Measurements from ENCODE around the gene ABHD10.
A peak's percentile ranks its signal among the peaks of the same experiment; 100 is the strongest.

ABHD10 gene

DNA sequence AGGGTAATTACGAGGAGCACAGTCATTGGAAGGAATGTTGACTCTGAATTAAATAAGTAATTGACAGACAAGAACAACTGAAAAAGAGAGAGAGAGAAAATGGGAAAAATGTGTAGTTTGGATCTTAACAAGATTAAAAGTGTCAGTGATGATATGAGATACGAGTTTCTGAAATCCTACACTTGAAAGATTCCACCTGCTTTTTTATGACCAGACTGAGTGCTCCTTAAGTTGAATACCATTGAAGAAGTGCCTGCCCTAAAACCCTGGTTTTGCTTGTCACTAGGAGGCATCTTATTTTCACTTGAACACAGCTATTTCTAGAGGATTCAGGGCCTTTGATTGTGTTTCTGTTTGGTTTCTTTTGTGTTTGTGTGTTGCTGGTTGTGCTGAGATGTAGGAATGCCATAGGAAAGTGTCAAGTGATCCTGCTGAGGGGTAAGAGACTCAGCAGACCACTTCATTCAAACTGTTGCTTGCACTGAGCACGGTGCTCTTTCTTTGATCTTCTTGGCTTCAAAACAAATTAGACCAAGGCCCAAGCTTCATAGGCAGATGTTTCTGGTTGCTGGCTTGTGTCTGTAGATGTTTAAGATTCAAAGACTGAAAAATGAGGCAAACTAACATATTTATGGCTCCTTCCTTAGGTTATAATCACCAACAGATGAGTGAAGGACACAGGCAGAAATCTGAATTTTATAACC, 17.2 kb upstream of the ABHD10 start:
- TF ChIP-seq, protein P1, sequence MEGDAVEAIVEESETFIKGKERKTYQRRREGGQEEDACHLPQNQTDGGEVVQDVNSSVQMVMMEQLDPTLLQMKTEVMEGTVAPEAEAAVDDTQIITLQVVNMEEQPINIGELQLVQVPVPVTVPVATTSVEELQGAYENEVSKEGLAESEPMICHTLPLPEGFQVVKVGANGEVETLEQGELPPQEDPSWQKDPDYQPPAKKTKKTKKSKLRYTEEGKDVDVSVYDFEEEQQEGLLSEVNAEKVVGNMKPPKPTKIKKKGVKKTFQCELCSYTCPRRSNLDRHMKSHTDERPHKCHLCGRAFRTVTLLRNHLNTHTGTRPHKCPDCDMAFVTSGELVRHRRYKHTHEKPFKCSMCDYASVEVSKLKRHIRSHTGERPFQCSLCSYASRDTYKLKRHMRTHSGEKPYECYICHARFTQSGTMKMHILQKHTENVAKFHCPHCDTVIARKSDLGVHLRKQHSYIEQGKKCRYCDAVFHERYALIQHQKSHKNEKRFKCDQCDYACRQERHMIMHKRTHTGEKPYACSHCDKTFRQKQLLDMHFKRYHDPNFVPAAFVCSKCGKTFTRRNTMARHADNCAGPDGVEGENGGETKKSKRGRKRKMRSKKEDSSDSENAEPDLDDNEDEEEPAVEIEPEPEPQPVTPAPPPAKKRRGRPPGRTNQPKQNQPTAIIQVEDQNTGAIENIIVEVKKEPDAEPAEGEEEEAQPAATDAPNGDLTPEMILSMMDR (conservative IDR thresholded peaks at IDR 0.05; ENCODE audit: low read depth, low read length), result no peak

DNA sequence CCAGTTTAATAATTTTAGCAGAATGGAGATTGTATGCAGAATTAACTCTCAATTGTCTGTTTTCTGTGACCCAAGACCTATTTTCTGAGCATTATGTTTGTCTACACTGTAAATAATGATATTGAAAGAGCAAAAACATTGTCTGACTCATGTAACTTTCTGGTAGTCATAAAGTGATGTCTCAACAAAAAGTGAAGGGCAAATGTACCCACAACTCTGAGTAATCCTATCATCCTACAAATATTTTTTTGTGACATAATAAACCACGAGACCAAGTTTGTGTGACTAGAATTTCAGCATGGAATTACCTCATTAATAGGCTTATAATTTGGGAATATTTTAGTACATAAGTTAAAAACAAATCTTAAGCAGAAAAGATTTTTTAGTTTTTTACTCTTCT, 15.4 kb upstream of the ABHD10 start:
- peak; percentile 59 for DNase-seq (ENCODE audit: low read depth)
- TF ChIP-seq, protein P1 (conservative IDR thresholded peaks at IDR 0.05; ENCODE audit: low read depth, low read length), result no peak
- H3K4me3 ChIP-seq (ENCODE audit: low read length), result no peak overlapping the region

More for the DNA sequence above, 17.2 kb upstream of the ABHD10 start:
- no peak overlapping the region for H3K4me3 ChIP-seq (ENCODE audit: low read length)
- no peak for DNase-seq (ENCODE audit: low read depth)

DNA sequence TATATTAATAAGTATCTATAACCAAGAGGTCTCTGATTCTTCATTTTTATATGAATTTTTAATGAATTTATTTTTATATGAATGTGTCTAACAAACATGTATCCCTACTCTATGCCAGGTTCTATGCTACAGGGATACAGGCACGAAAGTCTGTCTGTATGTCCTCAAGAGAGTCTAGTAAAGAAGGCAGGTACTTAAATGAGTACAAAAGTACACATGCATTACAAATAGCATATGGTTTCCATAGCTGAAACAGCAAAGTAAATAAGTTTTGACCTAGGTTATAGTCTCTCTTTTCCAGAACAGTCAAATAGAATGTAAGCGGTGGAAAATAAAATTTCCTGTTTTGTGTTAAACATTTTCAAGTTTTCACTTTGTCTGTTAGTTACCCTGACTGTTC, 13.3 kb upstream of the ABHD10 start:
- DNase-seq (ENCODE audit: low read depth), result no peak
- TF ChIP-seq, protein P1 (conservative IDR thresholded peaks at IDR 0.05; ENCODE audit: low read depth, low read length), result no peak
- H3K4me3 ChIP-seq (ENCODE audit: low read length), result no peak overlapping the region

DNA sequence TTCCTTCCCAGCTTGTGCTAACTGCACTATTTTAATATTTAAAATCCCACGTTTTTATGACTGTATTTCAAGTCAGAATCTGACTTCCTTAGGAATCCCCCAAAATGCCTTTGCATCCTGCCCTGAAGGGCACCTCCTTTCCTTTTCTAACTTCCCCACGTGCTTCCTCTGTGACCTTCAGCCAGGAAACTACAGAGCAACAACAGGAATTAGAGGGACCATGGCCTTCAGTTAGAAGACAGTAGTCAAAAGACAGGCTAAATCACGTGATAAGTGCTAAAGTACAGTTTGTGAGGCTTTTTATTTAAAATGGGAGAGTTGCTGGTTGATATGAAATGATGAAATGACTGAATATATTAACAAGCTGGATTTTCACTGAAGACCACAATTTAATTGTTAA, 11.8 kb upstream of the ABHD10 start:
- DNase-seq (ENCODE audit: low read depth), result no peak
- TF ChIP-seq, protein P1 (conservative IDR thresholded peaks at IDR 0.05; ENCODE audit: low read depth, low read length), result no peak
- H3K4me3 ChIP-seq (ENCODE audit: low read length), result no peak overlapping the region

DNA sequence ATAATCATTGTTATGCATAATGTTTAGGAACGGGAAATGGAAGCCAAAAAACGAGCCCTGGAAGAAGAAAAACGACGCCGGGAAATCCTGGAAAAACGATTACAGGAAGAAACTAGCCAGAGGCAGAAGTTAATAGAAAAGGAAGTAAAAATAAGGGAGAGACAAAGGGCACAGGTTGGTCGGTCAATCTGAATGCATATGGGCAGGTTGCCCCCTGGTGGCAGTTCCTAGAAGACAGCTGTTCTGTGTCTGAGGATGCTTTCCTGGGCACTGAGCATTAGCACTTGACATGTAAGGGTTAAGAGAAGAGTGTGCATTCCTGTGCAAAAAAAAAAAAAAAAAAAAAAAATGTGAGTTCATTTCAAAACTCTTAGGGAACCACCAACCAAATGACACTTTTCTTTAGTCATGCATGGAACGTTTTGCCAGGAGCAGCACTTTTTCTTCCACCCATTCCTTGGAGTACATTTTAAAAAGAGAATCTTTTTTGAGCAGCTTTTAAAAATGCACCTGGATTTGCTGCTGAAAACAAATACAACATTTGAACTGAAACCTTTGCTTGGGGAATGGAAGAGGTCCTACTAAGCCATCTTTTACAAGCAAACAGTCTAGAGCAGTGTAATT, 11.1 kb upstream of the ABHD10 start:
- TF ChIP-seq, protein P1 (conservative IDR thresholded peaks at IDR 0.05; ENCODE audit: low read depth, low read length), result peak; percentile 91
- no peak overlapping the region for H3K4me3 ChIP-seq (ENCODE audit: low read length)
- peak; percentile 43 for DNase-seq (ENCODE audit: low read depth)

DNA sequence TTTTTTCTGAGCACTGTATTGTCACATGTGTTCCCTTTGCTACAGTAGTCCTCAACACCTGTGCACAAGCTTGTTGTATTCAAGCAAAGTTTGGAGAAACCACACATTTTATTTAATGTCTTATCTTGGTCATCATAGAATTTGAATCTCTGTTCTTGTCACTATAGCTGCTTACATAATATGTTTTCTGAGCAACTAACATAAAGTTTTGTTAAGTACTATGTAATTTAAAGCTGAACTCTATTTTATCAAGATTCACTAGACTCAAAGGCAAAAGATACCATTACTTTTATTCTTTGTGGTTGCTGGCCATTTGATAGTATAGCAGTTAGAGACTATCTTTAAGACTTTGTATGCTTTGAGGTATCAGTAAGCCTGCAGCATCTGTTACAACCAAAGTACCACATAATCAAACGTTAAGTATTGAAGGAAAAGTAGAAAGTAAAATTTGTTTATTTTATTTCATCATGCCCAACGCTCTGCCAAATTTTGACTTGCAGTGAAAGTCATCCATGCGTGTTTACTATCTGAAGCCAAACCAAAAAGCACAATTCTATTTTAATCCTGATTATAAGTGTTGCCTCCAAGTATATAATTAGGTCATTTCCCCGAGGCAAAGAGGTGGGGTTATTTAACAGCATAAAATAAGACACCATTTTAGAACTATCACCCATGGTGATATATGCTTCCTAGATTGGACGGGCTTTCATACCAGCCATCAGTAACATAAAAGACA, 10.3 kb upstream of the ABHD10 start:
- H3K4me3 ChIP-seq (ENCODE audit: low read length), result no peak overlapping the region
- TF ChIP-seq, protein P1 (conservative IDR thresholded peaks at IDR 0.05; ENCODE audit: low read depth, low read length), result no peak
- no peak for DNase-seq (ENCODE audit: low read depth)
